A204.1 (cell line): ENCODE measurements around the gene KCNJ8.
"Not testable (repeated sequence)": the region's sequence is repeated elsewhere in the genome, so short reads cannot be mapped to it uniquely, and the experiment has no call there.

Experiments used
- FAIRE-seq: peaks from 2 replicates; lab custom pipeline; 2012; peaks lifted over from hg19 to GRCh38; lab: Jason Lieb, UNC

The KCNJ8 gene

GRCh38 chr12:21774358-21775132 is at the start of gene KCNJ8:
KCNJ8 (minus strand) TSS chr12:21774706; CDS start chr12:21773616, 1,090 bp downstream.
- FAIRE-seq, result no peak

GRCh38 chr12:21823581-21823980 is 49.1 kb upstream of the KCNJ8 start:
- no peak for FAIRE-seq

DNA sequence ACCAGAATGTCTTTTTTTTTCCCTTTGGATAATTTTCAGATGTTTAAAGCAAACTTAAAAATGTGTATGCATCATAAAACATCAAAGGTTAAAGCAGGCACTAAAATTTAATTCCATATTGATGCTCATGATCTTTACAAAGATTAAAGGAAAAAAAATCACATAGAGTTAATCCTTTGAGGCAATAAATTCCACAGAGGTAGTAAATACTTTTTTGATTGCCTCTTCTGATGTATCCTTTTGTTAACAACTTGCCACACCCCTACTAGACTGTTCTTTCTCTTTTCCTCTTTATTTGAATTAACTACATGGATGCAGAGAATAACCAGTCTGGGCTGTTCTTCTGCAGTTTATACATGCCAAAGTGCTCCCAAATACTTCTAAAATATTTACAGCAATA is 45.2 kb upstream of the KCNJ8 start:
- FAIRE-seq, result no peak

- no peak for FAIRE-seq
These were observed 44.7 kb upstream of the KCNJ8 start for GRCh38 chr12:21819236-21819635.

DNA sequence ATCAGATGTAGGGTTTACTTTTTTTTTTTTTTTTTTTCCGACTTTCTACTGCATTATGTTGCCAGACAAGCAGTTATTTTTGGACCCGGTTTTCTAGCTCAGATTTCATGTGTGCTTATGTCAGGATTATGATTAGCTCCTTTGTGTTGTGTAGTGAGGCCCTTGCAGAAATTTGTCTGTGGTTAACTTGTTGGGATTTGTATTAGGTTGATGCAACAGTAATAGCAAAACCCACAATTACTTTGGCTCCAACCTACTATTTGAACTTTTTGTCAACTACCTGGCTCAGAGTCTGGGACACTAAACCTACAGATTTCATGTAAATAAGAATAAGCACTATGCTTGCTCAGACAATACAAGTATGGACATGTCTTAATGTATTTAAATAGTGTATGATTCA is 44.1 kb upstream of the KCNJ8 start:
- FAIRE-seq, result no peak

DNA sequence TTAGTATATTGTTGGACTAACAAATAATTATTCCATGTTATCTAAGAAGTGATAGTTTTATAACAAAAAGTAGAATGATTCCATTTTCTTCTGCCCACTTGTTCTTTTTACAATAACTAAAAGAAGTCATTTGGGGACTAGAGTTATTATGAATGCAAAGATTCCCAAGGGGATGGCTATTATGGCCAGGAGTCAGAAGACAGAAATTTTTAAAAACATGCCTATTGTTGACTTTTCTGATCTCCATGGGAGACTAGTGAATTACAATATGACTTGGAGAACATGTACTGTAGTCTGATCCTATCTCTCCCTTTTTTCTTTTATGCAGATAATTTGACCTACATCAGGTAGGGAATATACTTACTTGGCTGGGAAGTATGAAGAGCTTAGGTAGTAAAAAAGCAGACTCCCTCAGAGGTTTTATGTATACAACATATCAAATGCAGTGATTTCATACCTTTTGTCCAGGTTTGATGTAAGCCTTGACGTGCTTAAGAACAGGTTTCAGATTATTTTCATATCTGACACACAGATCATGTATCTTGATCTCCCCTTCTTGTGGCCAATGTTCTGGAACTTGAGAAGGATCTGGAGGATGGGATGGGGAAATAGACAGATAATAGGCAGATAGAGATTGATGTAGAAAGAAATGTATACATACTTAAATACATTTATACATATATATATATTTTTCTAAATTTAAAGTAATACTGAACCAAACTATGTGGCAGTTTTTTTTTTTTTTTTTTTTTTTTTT is 41.0 kb upstream of the KCNJ8 start:
- no peak for FAIRE-seq

- FAIRE-seq, result no peak
These were observed 40.3 kb upstream of the KCNJ8 start for GRCh38 chr12:21814814-21815213.

GRCh38 chr12:21814327-21814726 is 39.8 kb upstream of the KCNJ8 start:
- FAIRE-seq, result no peak

GRCh38 chr12:21813751-21814150 is 39.2 kb upstream of the KCNJ8 start:
- FAIRE-seq, result no peak

DNA sequence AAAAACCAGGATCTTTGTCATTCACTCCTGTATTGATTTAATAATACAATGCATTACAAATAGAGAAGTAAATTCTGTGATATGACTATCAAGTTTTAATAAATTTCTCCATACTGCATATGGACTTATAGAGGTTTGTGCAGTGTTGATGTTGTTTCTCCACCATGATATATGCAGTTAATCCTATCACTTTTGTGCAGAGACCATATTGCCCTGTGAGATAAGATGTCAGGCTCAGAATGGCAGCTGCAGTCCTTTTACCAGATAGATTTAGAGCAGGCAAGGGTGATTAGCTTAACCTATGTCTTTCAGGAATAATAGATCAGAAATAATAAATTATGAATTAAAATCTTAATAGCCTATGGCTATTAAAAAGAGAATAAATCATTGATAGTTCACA is 38.6 kb upstream of the KCNJ8 start:
- FAIRE-seq, result no peak

GRCh38 chr12:21812340-21812739 is 37.8 kb upstream of the KCNJ8 start:
- not testable (repeated sequence) for FAIRE-seq

- no peak for FAIRE-seq
These were observed 34.6 kb upstream of the KCNJ8 start for GRCh38 chr12:21809100-21809499.

DNA sequence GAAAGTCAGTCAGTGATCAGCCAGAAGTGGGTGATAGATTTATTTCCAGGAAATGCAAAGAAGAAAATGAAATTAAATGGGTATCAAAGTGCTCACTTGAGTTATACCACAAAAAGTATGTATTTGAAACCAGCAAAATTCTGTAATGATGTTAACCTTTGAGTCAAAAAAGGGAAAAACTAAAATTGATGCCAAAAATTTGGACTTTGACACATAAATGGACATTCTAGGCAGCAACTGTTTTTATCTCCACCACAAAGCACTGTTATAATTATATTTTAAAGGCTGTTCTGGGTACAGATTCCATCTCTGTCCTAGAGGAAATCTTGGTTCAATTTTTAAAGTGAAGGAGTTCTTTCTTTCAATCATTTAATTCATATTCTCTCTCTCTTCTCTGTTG is 31.7 kb upstream of the KCNJ8 start:
- no peak for FAIRE-seq

DNA sequence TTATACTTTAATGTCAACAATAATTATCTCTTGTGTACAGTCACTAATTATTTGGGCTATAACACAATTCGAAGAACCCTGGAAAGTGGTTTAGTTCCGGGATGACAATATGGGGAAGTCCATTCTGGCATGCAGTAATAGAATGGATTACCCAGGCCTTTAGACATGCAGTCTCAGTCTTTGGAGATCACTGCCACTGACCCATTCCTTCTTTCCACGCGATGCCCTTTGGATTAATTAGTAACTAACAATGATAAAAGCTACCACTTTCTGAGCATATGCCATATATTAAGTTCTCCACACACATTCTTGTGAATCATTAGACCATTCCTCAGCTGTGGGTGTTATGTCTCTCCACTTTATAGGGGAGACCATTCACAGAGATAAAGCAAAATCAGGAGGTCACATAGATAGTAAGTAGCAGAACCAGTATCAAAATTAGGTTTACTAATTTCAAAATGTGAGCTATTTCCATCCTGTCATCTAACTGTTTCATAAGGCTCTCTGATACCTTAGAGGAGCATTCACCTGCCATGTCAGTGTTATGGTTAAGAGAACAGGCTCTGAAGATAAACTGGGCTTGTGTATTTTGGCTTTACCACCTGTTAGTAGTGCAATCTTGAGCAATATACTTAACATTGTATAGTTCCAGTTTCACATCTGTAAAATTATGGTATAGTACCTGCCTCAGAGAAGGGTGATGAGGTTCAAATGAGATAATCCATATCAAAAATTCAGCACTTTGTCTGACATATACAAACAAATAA is 27.2 kb upstream of the KCNJ8 start:
- no peak for FAIRE-seq

GRCh38 chr12:21800011-21800410 is 25.5 kb upstream of the KCNJ8 start:
- FAIRE-seq, result no peak

- FAIRE-seq, result no peak
These were observed 23.0 kb upstream of the KCNJ8 start for GRCh38 chr12:21797539-21797938.

GRCh38 chr12:21795648-21796328 is 21.3 kb upstream of the KCNJ8 start:
- FAIRE-seq, result no peak

DNA sequence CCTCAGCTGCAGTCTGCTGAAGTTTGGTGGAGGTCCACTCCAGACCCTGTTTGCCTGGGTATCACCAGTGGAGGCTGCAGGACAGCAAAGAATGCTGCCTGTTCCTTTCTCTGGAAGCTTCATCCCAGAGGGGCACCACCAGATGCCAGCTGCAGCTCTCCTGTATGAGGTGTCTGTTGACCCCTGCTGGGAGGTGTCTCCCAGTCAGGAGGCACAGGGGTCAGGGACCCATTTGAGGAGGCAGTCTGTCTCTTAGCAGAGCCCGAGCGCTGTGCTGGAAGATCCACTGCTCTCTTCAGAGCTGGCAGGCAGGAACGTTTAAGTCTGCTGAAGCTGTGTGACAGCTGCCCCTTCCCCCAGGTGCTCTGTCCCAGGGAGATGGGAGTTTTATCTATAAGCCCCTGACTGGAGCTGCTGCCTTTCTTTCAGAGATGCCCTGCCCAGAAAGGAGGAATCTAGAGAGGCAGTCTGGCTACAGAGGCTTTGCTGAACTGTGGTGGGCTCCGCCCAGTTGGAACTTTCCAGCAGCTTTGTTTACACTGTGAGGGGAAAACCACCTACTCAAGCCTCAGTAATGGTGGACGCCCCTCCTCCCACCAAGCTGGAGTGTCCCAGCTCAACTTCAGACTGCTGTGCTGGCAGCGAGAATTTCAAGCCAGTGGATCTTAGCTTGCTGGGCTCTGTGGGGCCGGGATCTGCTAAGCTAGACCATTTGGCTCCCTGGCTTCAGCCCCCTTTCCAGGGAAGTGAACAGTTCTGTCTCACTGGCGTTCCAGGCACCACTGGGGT is 20.5 kb upstream of the KCNJ8 start:
- not testable (repeated sequence) for FAIRE-seq

DNA sequence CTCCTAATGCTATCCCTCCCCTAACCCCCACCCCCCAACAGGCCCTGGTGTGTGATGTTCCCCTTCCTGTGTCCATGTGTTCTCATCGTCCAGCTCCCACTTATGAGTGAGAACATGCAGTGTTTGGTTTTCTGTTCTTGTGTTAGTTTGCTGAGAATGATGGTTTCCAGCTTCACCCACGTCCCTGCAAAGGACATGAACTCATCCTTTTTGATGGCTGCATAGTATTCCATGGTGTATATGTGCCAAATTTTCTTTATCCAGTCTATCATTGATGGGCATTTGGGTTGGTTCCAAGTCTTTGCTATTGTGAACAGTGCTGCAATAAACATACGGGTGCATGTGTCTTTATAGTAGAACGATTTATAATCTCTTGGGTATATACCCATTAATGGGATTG is 15.2 kb upstream of the KCNJ8 start:
- FAIRE-seq, result not testable (repeated sequence)

DNA sequence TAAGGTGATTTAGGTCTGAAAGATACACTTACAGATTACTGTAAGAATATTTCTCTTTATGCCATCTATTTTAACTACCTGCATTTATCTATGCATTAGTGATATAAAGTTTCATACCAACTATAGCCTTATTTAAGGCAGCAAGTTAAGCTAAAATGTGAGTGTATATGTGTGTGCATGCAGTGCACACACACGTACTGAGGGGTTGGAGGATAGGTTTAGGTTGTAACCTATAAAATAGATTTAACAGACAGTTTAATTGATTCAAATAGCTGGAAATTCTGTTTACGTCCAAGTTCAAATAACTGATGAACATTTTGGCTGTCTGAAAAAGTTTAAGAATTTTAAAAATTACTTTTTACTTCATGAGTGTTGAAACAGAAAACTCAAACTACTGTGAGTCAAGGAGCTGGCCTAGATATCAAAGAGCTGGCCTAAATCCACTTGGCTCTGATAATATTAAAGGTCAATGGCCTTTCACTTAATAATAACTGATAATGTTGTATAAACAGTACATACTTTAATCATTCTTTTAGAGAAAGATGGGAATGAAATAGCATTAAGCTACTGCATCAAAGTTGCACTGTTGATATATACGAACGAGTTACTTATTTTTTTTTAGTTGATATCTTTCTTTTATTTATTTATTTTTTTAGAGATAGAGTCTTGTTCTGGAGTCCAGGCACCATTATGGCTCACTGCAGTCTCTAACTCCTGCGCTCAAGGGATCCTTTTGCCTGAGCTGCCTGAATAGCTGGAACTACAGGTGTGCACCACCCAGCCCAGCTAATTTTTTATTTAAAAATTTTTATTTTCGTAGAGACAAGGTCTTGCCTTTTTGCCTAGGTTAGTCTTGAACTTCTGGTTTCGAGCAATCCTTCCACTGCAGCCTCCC is 13.8 kb upstream of the KCNJ8 start:
- FAIRE-seq, result no peak
